CD4-positive, alpha-beta T cell (primary cell): Measurements from ENCODE around the gene GPR32. TPM values are rescaled to one million over a fixed set of nuclear protein-coding genes. Genes with fewer than 3 reads are reported as not detected.

Experiments used
- ATAC-seq: fragments of 200-7000 bp; cut with Tn5 transposase; one replicate; pipeline ENCODE4 v1.10.0; 2022; ENCODE audit warnings: mild to moderate bottlenecking; ENCODE audit not compliant: poor library complexity
- CTCF ChIA-PET: fragments of 350-600 bp; sonication (Branson Sonifier 250); formaldehyde crosslinking; loops from one replicate; lab custom pipeline; 2021; ENCODE audit warnings: antibody characterized with exemption, inconsistent platforms; lab: Charles Lee
- POLR2A ChIA-PET: fragments of 350-600 bp; sonication (Branson Sonifier 250); formaldehyde crosslinking; loops from one replicate; lab custom pipeline; 2021; ENCODE audit warnings: antibody characterized with exemption, inconsistent platforms; lab: Charles Lee
- DNase-seq, 14 experiments: peaks; one replicate each; pipeline ENCODE4 v3.0.0-alpha.2; 2013 to 2020; ENCODE audit warnings: mixed read lengths in 2 of 14
- H3K27ac ChIP-seq, 2 donors: one replicate each; pipeline versions ENCODE4 v1.5.1 to v1.7.0; 2013; ENCODE audit warnings: low read length in 2 of 2, low read depth in 1 of 2, mild to moderate bottlenecking in 1 of 2
- H3K27me3 ChIP-seq, 2 experiments: 1 replicate in 1 of 2; 2 replicates in 1 of 2; pipeline versions ENCODE4 v1.6.1 to v1.7.0; 2013; ENCODE audit warnings: low read length in 2 of 2, control low read depth in 1 of 2, mild to moderate bottlenecking in 1 of 2, moderate library complexity in 1 of 2; ENCODE audit not compliant: insufficient read depth in 2 of 2, control insufficient read depth in 1 of 2
- H3K36me3 ChIP-seq: one replicate; pipeline ENCODE4 v1.6.1; 2013; ENCODE audit warnings: low read length, control low read depth; ENCODE audit not compliant: insufficient read depth
- H3K4me1 ChIP-seq: one replicate; pipeline ENCODE4 v1.6.1; 2013; ENCODE audit warnings: low read length, control low read depth; ENCODE audit not compliant: insufficient read depth
- H3K4me3 ChIP-seq: one replicate; pipeline ENCODE4 v1.5.1; 2013; ENCODE audit warnings: mild to moderate bottlenecking, low read length, moderate library complexity
- H3K9me3 ChIP-seq, 2 experiments: 1 replicate in 1 of 2; 2 replicates in 1 of 2; pipeline versions ENCODE4 v1.6.1 to v1.7.0; 2013; ENCODE audit warnings: low read length in 2 of 2, mild to moderate bottlenecking in 2 of 2, control low read depth in 1 of 2, moderate library complexity in 1 of 2; ENCODE audit not compliant: control insufficient read depth in 1 of 2, insufficient read depth in 1 of 2
- H3K27ac Mint-ChIP-seq: one replicate; pipeline ENCODE4 v1.8.0; 2020; ENCODE audit warnings: mixed read lengths
- H3K27me3 Mint-ChIP-seq: one replicate; pipeline ENCODE4 v1.8.0; 2021; ENCODE audit warnings: mixed read lengths
- H3K36me3 Mint-ChIP-seq: one replicate; pipeline ENCODE4 v1.8.0; 2021; ENCODE audit warnings: low read depth, mixed read lengths
- H3K4me1 Mint-ChIP-seq: one replicate; pipeline ENCODE4 v1.8.0; 2021; ENCODE audit warnings: low read depth, mixed read lengths
- H3K4me3 Mint-ChIP-seq: one replicate; pipeline ENCODE4 v1.8.0; 2020; ENCODE audit warnings: mild to moderate bottlenecking, mixed read lengths
- H3K9me3 Mint-ChIP-seq: one replicate; pipeline ENCODE4 v1.8.0; 2020; ENCODE audit warnings: mixed read lengths
- intact Hi-C, 2 experiments: fragments of 100-400 bp; cut with DNase I in 1 of 2; cut with micrococcal nuclease in 1 of 2; formaldehyde crosslinking; loops; one replicate each; pipeline versions ENCODE4 v1.15.1 to v1.9.0; 2023 to 2025; cut with DNase I, micrococcal nuclease
- total RNA-seq, 174 experiments: library from RNA in 2 of 174; stranded (reverse) in 2 of 174; gene quantifications; one replicate each; pipeline ENCODE4 v1.2.3 and lab custom pipeline; 2021 to 2026
- TF ChIP-seq, protein P1 (sequence below): fragments of 200-600 bp; IDR thresholded peaks from one replicate; pipeline ENCODE4 v1.8.0; 2022; ENCODE audit warnings: antibody characterized with exemption, mild to moderate bottlenecking

GPR32 gene
- total RNA-seq, 2 experiments from 2014 or later, result not detected

DNA sequence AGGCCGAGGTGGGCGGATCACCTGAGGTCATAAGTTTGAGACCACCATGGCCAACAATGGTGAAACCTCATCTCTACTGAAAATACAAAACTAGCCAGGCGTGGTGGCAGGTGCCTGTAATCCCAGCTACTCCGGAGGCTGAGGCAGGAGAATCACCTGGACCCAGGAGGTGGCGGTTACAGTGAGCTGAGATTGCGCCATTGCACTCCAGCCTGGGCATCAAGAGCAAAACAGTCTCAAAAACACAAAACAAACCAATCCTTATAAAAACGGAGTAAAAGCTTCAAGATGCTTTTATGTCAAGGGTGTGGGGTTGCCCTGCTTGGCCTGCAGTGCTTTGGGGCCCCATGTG, 27.1 kb downstream of the GPR32 start:
- H3K4me1 Mint-ChIP-seq, result peaks cover 10% of the 10 kb centered on the region
- CTCF ChIA-PET, result no interaction called here
- POLR2A ChIA-PET, result no interaction called here
- ATAC-seq (no peak), DNase-seq (no peak)
- H3K9me3 ChIP-seq, result no peaks in the 10 kb centered on the region
- H3K27me3 Mint-ChIP-seq, result no peaks in the 10 kb centered on the region
- H3K27ac ChIP-seq, result no peak overlapping the region
- peaks cover 38% of the 10 kb centered on the region for H3K36me3 Mint-ChIP-seq
- peaks cover 33% of the 10 kb centered on the region for H3K36me3 ChIP-seq
- H3K9me3 Mint-ChIP-seq, result no peaks in the 10 kb centered on the region
- TF ChIP-seq, protein P1, sequence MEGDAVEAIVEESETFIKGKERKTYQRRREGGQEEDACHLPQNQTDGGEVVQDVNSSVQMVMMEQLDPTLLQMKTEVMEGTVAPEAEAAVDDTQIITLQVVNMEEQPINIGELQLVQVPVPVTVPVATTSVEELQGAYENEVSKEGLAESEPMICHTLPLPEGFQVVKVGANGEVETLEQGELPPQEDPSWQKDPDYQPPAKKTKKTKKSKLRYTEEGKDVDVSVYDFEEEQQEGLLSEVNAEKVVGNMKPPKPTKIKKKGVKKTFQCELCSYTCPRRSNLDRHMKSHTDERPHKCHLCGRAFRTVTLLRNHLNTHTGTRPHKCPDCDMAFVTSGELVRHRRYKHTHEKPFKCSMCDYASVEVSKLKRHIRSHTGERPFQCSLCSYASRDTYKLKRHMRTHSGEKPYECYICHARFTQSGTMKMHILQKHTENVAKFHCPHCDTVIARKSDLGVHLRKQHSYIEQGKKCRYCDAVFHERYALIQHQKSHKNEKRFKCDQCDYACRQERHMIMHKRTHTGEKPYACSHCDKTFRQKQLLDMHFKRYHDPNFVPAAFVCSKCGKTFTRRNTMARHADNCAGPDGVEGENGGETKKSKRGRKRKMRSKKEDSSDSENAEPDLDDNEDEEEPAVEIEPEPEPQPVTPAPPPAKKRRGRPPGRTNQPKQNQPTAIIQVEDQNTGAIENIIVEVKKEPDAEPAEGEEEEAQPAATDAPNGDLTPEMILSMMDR, result no peak
- peaks cover 20% of the 10 kb centered on the region for H3K4me1 ChIP-seq
- no peaks in the 10 kb centered on the region for H3K27me3 ChIP-seq
- intact Hi-C loops, result no loop called here
- no peak overlapping the region for H3K27ac Mint-ChIP-seq
- no peak overlapping the region for H3K4me3 Mint-ChIP-seq
- H3K4me3 ChIP-seq, result no peak overlapping the region

- Histone ChIP-seq H3K4me3 (no peak overlapping the region), H3K9me3 (no peaks in the 10 kb centered on the region), H3K27ac (no peak overlapping the region), H3K4me1 (peaks cover 26% of the 10 kb centered on the region), H3K27me3 (no peaks in the 10 kb centered on the region), H3K36me3 (peaks cover 33% of the 10 kb centered on the region)
- TF ChIP-seq, protein P1, result no peak
- intact Hi-C loops, result no loop called here
- peaks cover 16% of the 10 kb centered on the region for H3K4me1 Mint-ChIP-seq
- no peak for DNase-seq
- CTCF ChIA-PET, result no interaction called here
- H3K9me3 Mint-ChIP-seq, result no peaks in the 10 kb centered on the region
- peaks cover 42% of the 10 kb centered on the region for H3K36me3 Mint-ChIP-seq
- no peak overlapping the region for H3K4me3 Mint-ChIP-seq
- ATAC-seq, result no peak
- H3K27ac Mint-ChIP-seq, result no peak overlapping the region
- POLR2A ChIA-PET, result no interaction called here
- no peaks in the 10 kb centered on the region for H3K27me3 Mint-ChIP-seq
Observed at GRCh38 chr19:50797781-50798658, 27.8 kb downstream of the GPR32 start.

DNA sequence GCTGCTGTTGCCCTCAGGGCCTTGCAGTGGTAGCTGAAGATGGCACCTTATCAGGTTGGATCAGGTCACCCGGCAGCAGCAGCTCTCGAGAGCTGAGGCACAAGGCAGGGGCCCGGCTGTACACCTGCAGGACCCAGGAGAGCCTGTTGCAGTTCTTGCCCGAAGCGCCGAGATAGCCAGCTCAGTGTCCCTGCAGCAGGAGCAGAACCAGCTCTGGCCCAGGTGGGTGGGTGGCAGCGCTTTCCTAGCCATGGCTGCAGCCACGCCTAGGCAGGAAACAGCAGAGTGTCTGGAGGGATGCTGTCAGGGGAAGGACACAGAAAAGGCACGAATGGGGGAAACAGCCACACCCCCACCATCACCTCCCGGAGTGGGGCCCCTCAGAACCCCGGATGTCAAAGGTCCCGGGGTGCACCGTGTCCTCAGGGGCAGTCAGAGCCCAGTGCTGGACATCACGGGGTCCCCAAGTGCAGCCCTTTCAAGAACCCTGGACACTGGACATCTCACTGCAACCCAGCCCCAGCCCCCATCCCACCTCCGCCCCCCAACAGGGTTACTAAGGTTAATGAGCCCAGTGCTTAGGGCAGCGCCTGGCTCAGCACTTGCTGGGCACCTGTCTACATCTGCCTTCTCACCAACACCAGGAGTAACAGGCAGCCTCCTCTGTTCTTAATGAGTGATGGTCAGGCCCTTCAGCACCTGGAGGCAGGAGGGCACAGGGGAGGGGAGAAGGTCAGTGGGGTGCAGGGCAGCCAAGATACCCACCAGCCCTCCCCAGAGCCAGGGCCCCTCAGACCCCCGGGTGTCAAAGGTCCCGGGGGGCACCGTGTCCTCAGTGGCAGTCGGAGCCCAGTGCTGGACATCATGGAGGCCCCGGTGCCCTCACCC, 28.6 kb downstream of the GPR32 start:
- H3K9me3 ChIP-seq, result no peaks in the 10 kb centered on the region
- peaks cover 25% of the 10 kb centered on the region for H3K4me1 Mint-ChIP-seq
- TF ChIP-seq, protein P1, result no peak
- no peak overlapping the region for H3K4me3 ChIP-seq
- H3K27me3 ChIP-seq, result no peaks in the 10 kb centered on the region
- ChIA-PET CTCF (no interaction called here), POLR2A (no interaction called here)
- peaks cover 49% of the 10 kb centered on the region for H3K36me3 Mint-ChIP-seq
- DNase-seq, result no peak
- no peaks in the 10 kb centered on the region for H3K9me3 Mint-ChIP-seq
- no peaks in the 10 kb centered on the region for H3K27me3 Mint-ChIP-seq
- no peak overlapping the region for H3K27ac Mint-ChIP-seq
- ATAC-seq, result no peak
- H3K4me1 ChIP-seq, result peaks cover 30% of the 10 kb centered on the region
- intact Hi-C loops, result no loop called here
- H3K27ac ChIP-seq, result no peak overlapping the region
- H3K36me3 ChIP-seq, result peaks cover 33% of the 10 kb centered on the region
- no peak overlapping the region for H3K4me3 Mint-ChIP-seq
